WTC11 (cell line): ENCODE measurements around the gene LRRTM3. TPM values are rescaled to one million over a fixed set of nuclear protein-coding genes. Genes with fewer than 3 reads are reported as not detected.

ENCODE experiments used
- ATAC-seq: fragments of 200-7000 bp; cut with Tn5 transposase; 2 replicates; pipeline ENCODE4 v1.10.0; 2021; ENCODE audit warnings: mild to moderate bottlenecking, moderate library complexity
- CTCF ChIA-PET: fragments of 300-600 bp; sonication (Branson Sonifier 250); formaldehyde crosslinking; loops from one replicate; lab custom pipeline; 2021; ENCODE audit warnings: antibody characterized with exemption; lab: Charles Lee
- POLR2A ChIA-PET: fragments of 350-600 bp; sonication (Branson Sonifier 250); formaldehyde crosslinking; loops from one replicate; lab custom pipeline; 2021; ENCODE audit warnings: antibody characterized with exemption; lab: Charles Lee
- DNase-seq: peaks from one replicate; pipeline ENCODE4 v3.0.0; 2021; ENCODE audit warnings: low spot score
- H3K27ac Mint-ChIP-seq: 2 replicates; pipeline ENCODE4 v1.8.0; 2021; ENCODE audit warnings: mixed read lengths
- H3K27me3 Mint-ChIP-seq: 2 replicates; pipeline ENCODE4 v1.8.0; 2021; ENCODE audit warnings: low read depth, mild to moderate bottlenecking, moderate library complexity, mixed read lengths
- H3K36me3 Mint-ChIP-seq: 2 replicates; pipeline ENCODE4 v1.8.0; 2021; ENCODE audit warnings: mixed read lengths
- H3K4me1 Mint-ChIP-seq: 2 replicates; pipeline ENCODE4 v1.8.0; 2022; ENCODE audit warnings: mixed read lengths
- H3K4me3 Mint-ChIP-seq: 2 replicates; pipeline ENCODE4 v1.8.0; 2021; ENCODE audit warnings: mild to moderate bottlenecking, moderate library complexity, mixed read lengths
- H3K9me3 Mint-ChIP-seq: 2 replicates; pipeline ENCODE4 v1.8.0; 2021; ENCODE audit warnings: mixed read lengths
- ATF6 ChIP-seq: sonication (generic); formaldehyde crosslinking; IDR thresholded peaks from 2 replicates; pipeline ENCODE4 v1.8.1; 2023; ENCODE audit warnings: mild to moderate bottlenecking, missing genetic modification reagents
- CREB1 ChIP-seq: sonication (generic); formaldehyde crosslinking; IDR thresholded peaks from 2 replicates; pipeline ENCODE4 v1.8.0; 2023; ENCODE audit warnings: mild to moderate bottlenecking, missing genetic modification reagents
- CTCF ChIP-seq: fragments of 200-600 bp; IDR thresholded peaks from 2 replicates; pipeline ENCODE4 v1.8.0; 2022; ENCODE audit warnings: antibody characterized with exemption
- GABPB1 ChIP-seq: sonication (generic); formaldehyde crosslinking; IDR thresholded peaks from 2 replicates; pipeline ENCODE4 v1.8.1; 2023; ENCODE audit warnings: mild to moderate bottlenecking, missing genetic modification reagents
- GRHL2 ChIP-seq: fragments of 250-450 bp; sonication (Bioruptor Pico); IDR thresholded peaks from 2 replicates; pipeline ENCODE4 v1.8.0; 2022; ENCODE audit warnings: mild to moderate bottlenecking, moderate library complexity; ENCODE audit not compliant: insufficient replicate concordance, severe bottlenecking
- GTF2I ChIP-seq: fragments of 250-450 bp; sonication (Bioruptor Pico); conservative IDR thresholded peaks from 2 replicates; pipeline ENCODE4 v1.4.0; 2021; ENCODE audit warnings: mild to moderate bottlenecking
- KAT7 ChIP-seq: sonication (generic); formaldehyde crosslinking; IDR thresholded peaks from 2 replicates; pipeline ENCODE4 v1.8.1; 2023; ENCODE audit warnings: missing genetic modification reagents, mild to moderate bottlenecking, borderline replicate concordance
- MYBL2 ChIP-seq: sonication (generic); formaldehyde crosslinking; IDR thresholded peaks from 2 replicates; pipeline ENCODE4 v1.8.1; 2023; ENCODE audit warnings: mild to moderate bottlenecking, moderate library complexity, missing genetic modification reagents
- NFYB ChIP-seq: sonication (generic); formaldehyde crosslinking; conservative IDR thresholded peaks from 2 replicates; pipeline ENCODE4 v1.8.0; 2022; ENCODE audit warnings: low read depth, missing genetic modification reagents
- NR2C2 ChIP-seq: sonication (generic); formaldehyde crosslinking; IDR thresholded peaks from 2 replicates; pipeline ENCODE4 v1.8.0; 2022; ENCODE audit warnings: mild to moderate bottlenecking, missing genetic modification reagents
- TEAD4 ChIP-seq: sonication (generic); formaldehyde crosslinking; IDR thresholded peaks from 2 replicates; pipeline ENCODE4 v1.8.0; 2022; ENCODE audit warnings: mild to moderate bottlenecking, missing genetic modification reagents
- ZNF396 ChIP-seq: fragments of 250-450 bp; sonication (Bioruptor Pico); IDR thresholded peaks from 2 replicates; pipeline ENCODE4 v1.8.0; 2021; ENCODE audit warnings: mild to moderate bottlenecking, moderate library complexity, borderline replicate concordance
- ZNF416 ChIP-seq: fragments of 250-450 bp; sonication (Bioruptor Pico); IDR thresholded peaks from 2 replicates; pipeline ENCODE4 v1.9.0; 2021; ENCODE audit warnings: mild to moderate bottlenecking, inconsistent platforms
- ZNF423 ChIP-seq: fragments of 250-450 bp; sonication (Bioruptor Pico); IDR thresholded peaks from 2 replicates; pipeline ENCODE4 v2.1.2; 2022; ENCODE audit warnings: mild to moderate bottlenecking, moderate library complexity
- total RNA-seq: library from RNA; stranded (reverse); gene quantifications from 3 replicates; pipeline ENCODE4 v1.2.3, GENCODE V29; 2021
- TF ChIP-seq, protein P1 (sequence below): sonication (generic); formaldehyde crosslinking; IDR thresholded peaks from 2 replicates; pipeline ENCODE4 v1.8.0; 2023; ENCODE audit warnings: mild to moderate bottlenecking, missing genetic modification reagents
- TF ChIP-seq, protein P2 (sequence below): fragments of 250-450 bp; sonication (Bioruptor Pico); IDR thresholded peaks from 2 replicates; pipeline ENCODE4 v1.9.0; 2021; ENCODE audit warnings: mild to moderate bottlenecking, borderline replicate concordance
- TF ChIP-seq, protein P3 (sequence below): sonication (generic); formaldehyde crosslinking; conservative IDR thresholded peaks from 2 replicates; pipeline ENCODE4 v1.8.1; 2022; ENCODE audit warnings: mild to moderate bottlenecking, missing genetic modification reagents
- TF ChIP-seq, protein P4 (sequence below): sonication (generic); formaldehyde crosslinking; IDR thresholded peaks from 2 replicates; pipeline ENCODE4 v1.8.1; 2023; ENCODE audit warnings: mild to moderate bottlenecking, moderate library complexity, missing genetic modification reagents
- TF ChIP-seq, protein P5 (sequence below): sonication (generic); formaldehyde crosslinking; IDR thresholded peaks from 2 replicates; pipeline ENCODE4 v1.8.0; 2022; ENCODE audit warnings: mild to moderate bottlenecking, missing genetic modification reagents

The LRRTM3 gene
- total RNA-seq, 1 experiment from 2014 or later = 0.52 TPM

DNA sequence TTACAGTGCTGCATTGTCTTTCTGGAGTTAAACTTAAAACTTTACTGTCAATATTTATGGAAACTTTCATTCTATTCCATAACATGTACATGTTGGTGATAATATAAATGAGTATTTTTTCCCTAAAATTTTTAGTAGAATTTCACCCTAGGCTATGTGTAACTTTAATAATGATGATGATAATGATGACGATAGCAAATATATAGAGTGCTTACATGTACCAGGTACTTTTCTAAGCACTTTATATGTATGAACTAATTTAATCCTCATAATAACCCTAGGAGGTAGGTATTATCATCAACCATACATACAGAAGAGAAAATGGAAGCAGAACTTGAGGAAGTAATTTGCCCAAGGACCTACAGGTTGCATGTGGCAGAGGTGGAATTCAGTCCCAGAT lies 85.6 kb downstream of the LRRTM3 start:
- POLR2A ChIA-PET = interaction anchor here (0.6 kb wide), 1 partner anchor 120 kb away, joined by 3 read pairs; no protein-coding TSS in a partner anchor
- DNase-seq = no peak
- no peaks in the 10 kb centered on the region for H3K9me3 Mint-ChIP-seq
- no peaks in the 10 kb centered on the region for H3K4me1 Mint-ChIP-seq
- H3K27ac Mint-ChIP-seq = no peak overlapping the region
- no peak for TF ChIP-seq ZNF416 (CRISPR knock-in tag)
- TF ChIP-seq NR2C2 (CRISPR knock-in tag) = no peak
- TF ChIP-seq GTF2I = no peak
- TF ChIP-seq, all 79 proteins: peak for 0
- Mint-ChIP-seq H3K4me3 (no peak overlapping the region), H3K27me3 (no peaks in the 10 kb centered on the region), H3K36me3 (no peaks in the 10 kb centered on the region)
- ATAC-seq = no peak
- CTCF ChIA-PET = no interaction called here

GRCh38 chr10:67011981-67012380 lies 86.1 kb downstream of the LRRTM3 start:
- H3K9me3 Mint-ChIP-seq = no peaks in the 10 kb centered on the region
- H3K36me3 Mint-ChIP-seq = no peaks in the 10 kb centered on the region
- ChIA-PET CTCF (no interaction called here), POLR2A (no interaction called here)
- no peak overlapping the region for H3K27ac Mint-ChIP-seq
- no peaks in the 10 kb centered on the region for H3K27me3 Mint-ChIP-seq
- no peaks in the 10 kb centered on the region for H3K4me1 Mint-ChIP-seq
- no peak for DNase-seq
- no peak for TF ChIP-seq ZNF416 (CRISPR knock-in tag)
- TF ChIP-seq, protein P1, sequence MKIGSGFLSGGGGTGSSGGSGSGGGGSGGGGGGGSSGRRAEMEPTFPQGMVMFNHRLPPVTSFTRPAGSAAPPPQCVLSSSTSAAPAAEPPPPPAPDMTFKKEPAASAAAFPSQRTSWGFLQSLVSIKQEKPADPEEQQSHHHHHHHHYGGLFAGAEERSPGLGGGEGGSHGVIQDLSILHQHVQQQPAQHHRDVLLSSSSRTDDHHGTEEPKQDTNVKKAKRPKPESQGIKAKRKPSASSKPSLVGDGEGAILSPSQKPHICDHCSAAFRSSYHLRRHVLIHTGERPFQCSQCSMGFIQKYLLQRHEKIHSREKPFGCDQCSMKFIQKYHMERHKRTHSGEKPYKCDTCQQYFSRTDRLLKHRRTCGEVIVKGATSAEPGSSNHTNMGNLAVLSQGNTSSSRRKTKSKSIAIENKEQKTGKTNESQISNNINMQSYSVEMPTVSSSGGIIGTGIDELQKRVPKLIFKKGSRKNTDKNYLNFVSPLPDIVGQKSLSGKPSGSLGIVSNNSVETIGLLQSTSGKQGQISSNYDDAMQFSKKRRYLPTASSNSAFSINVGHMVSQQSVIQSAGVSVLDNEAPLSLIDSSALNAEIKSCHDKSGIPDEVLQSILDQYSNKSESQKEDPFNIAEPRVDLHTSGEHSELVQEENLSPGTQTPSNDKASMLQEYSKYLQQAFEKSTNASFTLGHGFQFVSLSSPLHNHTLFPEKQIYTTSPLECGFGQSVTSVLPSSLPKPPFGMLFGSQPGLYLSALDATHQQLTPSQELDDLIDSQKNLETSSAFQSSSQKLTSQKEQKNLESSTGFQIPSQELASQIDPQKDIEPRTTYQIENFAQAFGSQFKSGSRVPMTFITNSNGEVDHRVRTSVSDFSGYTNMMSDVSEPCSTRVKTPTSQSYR (CRISPR knock-in tag) = no peak
- TF ChIP-seq, all 79 proteins: peak for 0
- ATAC-seq = no peak
- no peak overlapping the region for H3K4me3 Mint-ChIP-seq

DNA sequence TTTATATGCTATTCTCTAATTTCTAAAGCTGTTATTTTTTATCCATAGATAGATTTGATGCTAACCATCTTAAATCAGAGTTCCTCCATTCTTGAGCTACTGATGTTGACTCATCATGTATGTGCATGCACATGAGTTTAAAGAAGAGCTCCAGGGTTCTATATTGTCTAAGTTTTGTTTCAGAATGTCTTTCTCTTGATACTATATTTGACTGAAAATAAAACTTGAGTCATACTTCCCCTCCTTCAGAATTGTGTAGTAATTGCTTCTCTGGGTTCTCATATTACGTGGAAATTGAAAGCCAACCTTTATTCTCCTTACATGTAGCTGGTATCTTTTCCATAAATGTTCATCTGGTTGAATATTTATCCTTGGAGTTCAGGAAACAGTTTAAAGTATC lies 89.4 kb downstream of the LRRTM3 start:
- no peak for DNase-seq
- no peak for ATAC-seq
- ChIA-PET CTCF (interaction anchor here (0.9 kb wide), 1 partner anchor 270 kb away, joined by 3 read pairs; no protein-coding TSS in a partner anchor), POLR2A (no interaction called here)
- Mint-ChIP-seq H3K4me3 (no peak overlapping the region), H3K9me3 (no peaks in the 10 kb centered on the region), H3K27ac (no peak overlapping the region), H3K27me3 (no peaks in the 10 kb centered on the region), H3K36me3 (no peaks in the 10 kb centered on the region), H3K4me1 (0 out of 2 replicates have a peak, but pooled peaks cover 2% of the 10 kb centered on the region)
- TF ChIP-seq NFYB = no peak
- no peak for TF ChIP-seq GABPB1
- TF ChIP-seq, protein P2, sequence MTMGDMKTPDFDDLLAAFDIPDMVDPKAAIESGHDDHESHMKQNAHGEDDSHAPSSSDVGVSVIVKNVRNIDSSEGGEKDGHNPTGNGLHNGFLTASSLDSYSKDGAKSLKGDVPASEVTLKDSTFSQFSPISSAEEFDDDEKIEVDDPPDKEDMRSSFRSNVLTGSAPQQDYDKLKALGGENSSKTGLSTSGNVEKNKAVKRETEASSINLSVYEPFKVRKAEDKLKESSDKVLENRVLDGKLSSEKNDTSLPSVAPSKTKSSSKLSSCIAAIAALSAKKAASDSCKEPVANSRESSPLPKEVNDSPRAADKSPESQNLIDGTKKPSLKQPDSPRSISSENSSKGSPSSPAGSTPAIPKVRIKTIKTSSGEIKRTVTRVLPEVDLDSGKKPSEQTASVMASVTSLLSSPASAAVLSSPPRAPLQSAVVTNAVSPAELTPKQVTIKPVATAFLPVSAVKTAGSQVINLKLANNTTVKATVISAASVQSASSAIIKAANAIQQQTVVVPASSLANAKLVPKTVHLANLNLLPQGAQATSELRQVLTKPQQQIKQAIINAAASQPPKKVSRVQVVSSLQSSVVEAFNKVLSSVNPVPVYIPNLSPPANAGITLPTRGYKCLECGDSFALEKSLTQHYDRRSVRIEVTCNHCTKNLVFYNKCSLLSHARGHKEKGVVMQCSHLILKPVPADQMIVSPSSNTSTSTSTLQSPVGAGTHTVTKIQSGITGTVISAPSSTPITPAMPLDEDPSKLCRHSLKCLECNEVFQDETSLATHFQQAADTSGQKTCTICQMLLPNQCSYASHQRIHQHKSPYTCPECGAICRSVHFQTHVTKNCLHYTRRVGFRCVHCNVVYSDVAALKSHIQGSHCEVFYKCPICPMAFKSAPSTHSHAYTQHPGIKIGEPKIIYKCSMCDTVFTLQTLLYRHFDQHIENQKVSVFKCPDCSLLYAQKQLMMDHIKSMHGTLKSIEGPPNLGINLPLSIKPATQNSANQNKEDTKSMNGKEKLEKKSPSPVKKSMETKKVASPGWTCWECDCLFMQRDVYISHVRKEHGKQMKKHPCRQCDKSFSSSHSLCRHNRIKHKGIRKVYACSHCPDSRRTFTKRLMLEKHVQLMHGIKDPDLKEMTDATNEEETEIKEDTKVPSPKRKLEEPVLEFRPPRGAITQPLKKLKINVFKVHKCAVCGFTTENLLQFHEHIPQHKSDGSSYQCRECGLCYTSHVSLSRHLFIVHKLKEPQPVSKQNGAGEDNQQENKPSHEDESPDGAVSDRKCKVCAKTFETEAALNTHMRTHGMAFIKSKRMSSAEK (CRISPR knock-in tag) = no peak
- TF ChIP-seq, protein P3, sequence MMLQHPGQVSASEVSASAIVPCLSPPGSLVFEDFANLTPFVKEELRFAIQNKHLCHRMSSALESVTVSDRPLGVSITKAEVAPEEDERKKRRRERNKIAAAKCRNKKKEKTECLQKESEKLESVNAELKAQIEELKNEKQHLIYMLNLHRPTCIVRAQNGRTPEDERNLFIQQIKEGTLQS (CRISPR knock-in tag) = no peak
- no peak for TF ChIP-seq GRHL2 (CRISPR knock-in tag)
- no peak for TF ChIP-seq ATF6 (CRISPR knock-in tag)
- TF ChIP-seq TEAD4 (CRISPR knock-in tag) = no peak
- no peak for TF ChIP-seq CREB1
- TF ChIP-seq, protein P4, sequence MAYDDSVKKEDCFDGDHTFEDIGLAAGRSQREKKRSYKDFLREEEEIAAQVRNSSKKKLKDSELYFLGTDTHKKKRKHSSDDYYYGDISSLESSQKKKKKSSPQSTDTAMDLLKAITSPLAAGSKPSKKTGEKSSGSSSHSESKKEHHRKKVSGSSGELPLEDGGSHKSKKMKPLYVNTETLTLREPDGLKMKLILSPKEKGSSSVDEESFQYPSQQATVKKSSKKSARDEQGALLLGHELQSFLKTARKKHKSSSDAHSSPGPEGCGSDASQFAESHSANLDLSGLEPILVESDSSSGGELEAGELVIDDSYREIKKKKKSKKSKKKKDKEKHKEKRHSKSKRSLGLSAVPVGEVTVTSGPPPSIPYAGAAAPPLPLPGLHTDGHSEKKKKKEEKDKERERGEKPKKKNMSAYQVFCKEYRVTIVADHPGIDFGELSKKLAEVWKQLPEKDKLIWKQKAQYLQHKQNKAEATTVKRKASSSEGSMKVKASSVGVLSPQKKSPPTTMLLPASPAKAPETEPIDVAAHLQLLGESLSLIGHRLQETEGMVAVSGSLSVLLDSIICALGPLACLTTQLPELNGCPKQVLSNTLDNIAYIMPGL (CRISPR knock-in tag) = no peak
- no peak for TF ChIP-seq KAT7
- TF ChIP-seq CTCF = no peak
- TF ChIP-seq ZNF423 (CRISPR knock-in tag) = no peak
- no peak for TF ChIP-seq MYBL2 (CRISPR knock-in tag)
- TF ChIP-seq, protein P5, sequence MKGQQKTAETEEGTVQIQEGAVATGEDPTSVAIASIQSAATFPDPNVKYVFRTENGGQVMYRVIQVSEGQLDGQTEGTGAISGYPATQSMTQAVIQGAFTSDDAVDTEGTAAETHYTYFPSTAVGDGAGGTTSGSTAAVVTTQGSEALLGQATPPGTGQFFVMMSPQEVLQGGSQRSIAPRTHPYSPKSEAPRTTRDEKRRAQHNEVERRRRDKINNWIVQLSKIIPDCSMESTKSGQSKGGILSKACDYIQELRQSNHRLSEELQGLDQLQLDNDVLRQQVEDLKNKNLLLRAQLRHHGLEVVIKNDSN = no peak
- TF ChIP-seq ZNF396 (CRISPR knock-in tag) = no peak
